Measurements from ENCODE around the gene RFT1.
"Not testable (repeated sequence)": the region's sequence is repeated elsewhere in the genome, so short reads cannot be mapped to it uniquely, and the experiment has no call there.

Gene RFT1

GRCh38 chr3:53065841-53066480 is 64.3 kb downstream of the RFT1 start:
- DNase-seq, result peak; percentile 79

GRCh38 chr3:53062905-53063304 is 67.3 kb downstream of the RFT1 start:
- DNase-seq, result no peak

- no peak for DNase-seq
Measured at GRCh38 chr3:53056442-53056841, 73.8 kb downstream of the RFT1 start.

GRCh38 chr3:53054233-53054632 is 76.0 kb downstream of the RFT1 start:
- not testable (repeated sequence) for DNase-seq

GRCh38 chr3:53051929-53052328 is 78.3 kb downstream of the RFT1 start:
- no peak for DNase-seq

- no peak for DNase-seq
Measured at GRCh38 chr3:53049987-53050386, 80.2 kb downstream of the RFT1 start.

GRCh38 chr3:53046171-53047170 is 83.8 kb downstream of the RFT1 start:
- no peak for DNase-seq

- peak; percentile 51 for DNase-seq
Measured at GRCh38 chr3:53045518-53046170, 84.6 kb downstream of the RFT1 start, which contains the start of gene SFMBT1. Gene SFMBT1, minus strand, starts transcription at chr3:53046073. Its CDS starts 76,945 bp downstream, at chr3:52969128.

GRCh38 chr3:53044711-53045517 is 85.3 kb downstream of the RFT1 start:
- peak; percentile 4 for DNase-seq

GRCh38 chr3:53044371-53044710 is 85.9 kb downstream of the RFT1 start:
- DNase-seq, result no peak

- no peak for DNase-seq
Measured at GRCh38 chr3:53043738-53044137, 86.5 kb downstream of the RFT1 start.

GRCh38 chr3:53042651-53043050 is 87.6 kb downstream of the RFT1 start:
- DNase-seq, result no peak

GRCh38 chr3:53040351-53040820 is 89.8 kb downstream of the RFT1 start:
- DNase-seq, result no peak

- no peak for DNase-seq
Measured at GRCh38 chr3:53039376-53039752, 90.9 kb downstream of the RFT1 start.

GRCh38 chr3:53038679-53039375 is 91.4 kb downstream of the RFT1 start:
- DNase-seq, result no peak

Measured in NCI-H1105 (cell line).